Ascending aorta (tissue), 2 donors: ENCODE results near the gene AK5. TPM values are rescaled to one million over a fixed set of nuclear protein-coding genes. Genes with fewer than 3 reads are reported as not detected.

ENCODE experiments used
- DNase-seq, 2 donors: peaks; one replicate each; pipeline ENCODE4 v3.0.0-alpha.2; 2019; ENCODE audit warnings: low spot score in 2 of 2
- H3K27ac ChIP-seq, 2 donors: fragments of 200-600 bp; sonication (generic); one replicate each; pipeline ENCODE4 v1.5.1; 2016 to 2017; ENCODE audit warnings: mild to moderate bottlenecking in 1 of 2
- H3K27me3 ChIP-seq: fragments of 200-600 bp; sonication (generic); one replicate; pipeline ENCODE4 v1.5.1; 2017
- H3K36me3 ChIP-seq, 2 donors: fragments of 200-600 bp; sonication (generic); one replicate each; pipeline ENCODE4 v1.5.1; 2016
- H3K4me1 ChIP-seq, 2 donors: fragments of 200-600 bp; sonication (generic); one replicate each; pipeline ENCODE4 v1.5.1; 2016 to 2017; ENCODE audit warnings: mild to moderate bottlenecking in 1 of 2
- H3K4me3 ChIP-seq, 2 donors: fragments of 200-600 bp; sonication (generic); one replicate each; pipeline ENCODE4 v1.5.1; 2016 to 2017; ENCODE audit warnings: mild to moderate bottlenecking in 1 of 2
- H3K9me3 ChIP-seq, 2 donors: fragments of 200-600 bp; sonication (generic); one replicate each; pipeline ENCODE4 v1.5.1; 2016
- CTCF ChIP-seq, 3 experiments: fragments of 200-600 bp in 2 of 3; fragments of 450-650 bp in 1 of 3; sonication (generic) in 2 of 3; IDR thresholded peaks; one replicate each; pipeline ENCODE4 v1.5.1; 2016 to 2019; ENCODE audit warnings: antibody characterized with exemption in 3 of 3, mild to moderate bottlenecking in 1 of 3, moderate library complexity in 1 of 3
- intact Hi-C: fragments of 100-400 bp; cut with DNase I; formaldehyde crosslinking; loops from one replicate; pipeline ENCODE4 v1.15.1; 2023
- total RNA-seq: library from RNA; depleted of rRNA; stranded (reverse); fragments of >200 nt; gene quantifications from one replicate; pipeline ENCODE4 v1.1.0, GENCODE V29; 2016

AK5 gene
- total RNA-seq, 1 donor from 2014 or later = not detected

- DNase-seq = no peak
- Histone ChIP-seq H3K9me3 (no peaks in the 10 kb centered on the region), H3K27me3 (no peaks in the 10 kb centered on the region), H3K27ac (no peak overlapping the region), H3K4me3 (no peak overlapping the region), H3K4me1 (no peaks in the 10 kb centered on the region), H3K36me3 (no peaks in the 10 kb centered on the region)
- TF ChIP-seq CTCF (IDR thresholded peaks at IDR 0.05) = no peak
- intact Hi-C loops = no loop called here
These were observed 14.8 kb upstream of the AK5 start for GRCh38 chr1:77267035-77267434.

GRCh38 chr1:77271852-77272580 lies 9.8 kb upstream of the AK5 start:
- no peak for DNase-seq
- TF ChIP-seq CTCF (IDR thresholded peaks at IDR 0.05) = no peak
- Histone ChIP-seq H3K4me3 (no peak overlapping the region), H3K4me1 (no peaks in the 10 kb centered on the region), H3K36me3 (no peaks in the 10 kb centered on the region), H3K9me3 (no peaks in the 10 kb centered on the region), H3K27ac (no peak overlapping the region), H3K27me3 (no peaks in the 10 kb centered on the region)
- intact Hi-C loops = no loop called here

- intact Hi-C loops = no loop called here
- Histone ChIP-seq H3K36me3 (no peaks in the 10 kb centered on the region), H3K9me3 (no peaks in the 10 kb centered on the region)
These were observed 7.9 kb upstream of the AK5 start for GRCh38 chr1:77273891-77274290.

GRCh38 chr1:77275194-77275593 lies 6.6 kb upstream of the AK5 start:
- no peaks in the 10 kb centered on the region for H3K36me3 ChIP-seq
- no peak overlapping the region for H3K4me3 ChIP-seq
- intact Hi-C loops = no loop called here
- no peaks in the 10 kb centered on the region for H3K9me3 ChIP-seq
- no peak for TF ChIP-seq CTCF (IDR thresholded peaks at IDR 0.05)
- H3K4me1 ChIP-seq = no peaks in the 10 kb centered on the region
- no peaks in the 10 kb centered on the region for H3K27me3 ChIP-seq
- no peak for DNase-seq
- no peak overlapping the region for H3K27ac ChIP-seq

More at GRCh38 chr1:77273891-77274290, 7.9 kb upstream of the AK5 start:
- no peak for TF ChIP-seq CTCF (IDR thresholded peaks at IDR 0.05)
- Histone ChIP-seq H3K27ac (no peak overlapping the region), H3K4me1 (no peaks in the 10 kb centered on the region), H3K4me3 (no peak overlapping the region), H3K27me3 (no peaks in the 10 kb centered on the region)
- no peak for DNase-seq

- no peak overlapping the region for H3K27ac ChIP-seq
- no peak for TF ChIP-seq CTCF (IDR thresholded peaks at IDR 0.05)
- H3K36me3 ChIP-seq = no peaks in the 10 kb centered on the region
- intact Hi-C loops = no loop called here
- H3K9me3 ChIP-seq = no peaks in the 10 kb centered on the region
- H3K27me3 ChIP-seq = no peaks in the 10 kb centered on the region
- no peak overlapping the region for H3K4me3 ChIP-seq
- DNase-seq = no peak
- H3K4me1 ChIP-seq = peaks cover 0 to under 1% of the 10 kb centered on the region in 2 donors
These were observed 4.9 kb upstream of the AK5 start for GRCh38 chr1:77276941-77277340.
